GM12801 (cell line): ENCODE measurements around the gene NUP210.

Experiments
- TF ChIP-seq, protein P1 (sequence below): IDR thresholded peaks from one replicate; pipeline ENCODE4 v1.5.1; 2011; ENCODE audit warnings: control low read depth; ENCODE audit not compliant: insufficient read length; ENCODE audit errors: extremely low read depth

Gene NUP210

GRCh38 chr3:13329746-13330145 lies 90.4 kb downstream of the NUP210 start:
- TF ChIP-seq, protein P1, sequence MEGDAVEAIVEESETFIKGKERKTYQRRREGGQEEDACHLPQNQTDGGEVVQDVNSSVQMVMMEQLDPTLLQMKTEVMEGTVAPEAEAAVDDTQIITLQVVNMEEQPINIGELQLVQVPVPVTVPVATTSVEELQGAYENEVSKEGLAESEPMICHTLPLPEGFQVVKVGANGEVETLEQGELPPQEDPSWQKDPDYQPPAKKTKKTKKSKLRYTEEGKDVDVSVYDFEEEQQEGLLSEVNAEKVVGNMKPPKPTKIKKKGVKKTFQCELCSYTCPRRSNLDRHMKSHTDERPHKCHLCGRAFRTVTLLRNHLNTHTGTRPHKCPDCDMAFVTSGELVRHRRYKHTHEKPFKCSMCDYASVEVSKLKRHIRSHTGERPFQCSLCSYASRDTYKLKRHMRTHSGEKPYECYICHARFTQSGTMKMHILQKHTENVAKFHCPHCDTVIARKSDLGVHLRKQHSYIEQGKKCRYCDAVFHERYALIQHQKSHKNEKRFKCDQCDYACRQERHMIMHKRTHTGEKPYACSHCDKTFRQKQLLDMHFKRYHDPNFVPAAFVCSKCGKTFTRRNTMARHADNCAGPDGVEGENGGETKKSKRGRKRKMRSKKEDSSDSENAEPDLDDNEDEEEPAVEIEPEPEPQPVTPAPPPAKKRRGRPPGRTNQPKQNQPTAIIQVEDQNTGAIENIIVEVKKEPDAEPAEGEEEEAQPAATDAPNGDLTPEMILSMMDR, result no peak

GRCh38 chr3:13325892-13326443 lies 94.2 kb downstream of the NUP210 start:
- TF ChIP-seq, protein P1, result no peak

DNA sequence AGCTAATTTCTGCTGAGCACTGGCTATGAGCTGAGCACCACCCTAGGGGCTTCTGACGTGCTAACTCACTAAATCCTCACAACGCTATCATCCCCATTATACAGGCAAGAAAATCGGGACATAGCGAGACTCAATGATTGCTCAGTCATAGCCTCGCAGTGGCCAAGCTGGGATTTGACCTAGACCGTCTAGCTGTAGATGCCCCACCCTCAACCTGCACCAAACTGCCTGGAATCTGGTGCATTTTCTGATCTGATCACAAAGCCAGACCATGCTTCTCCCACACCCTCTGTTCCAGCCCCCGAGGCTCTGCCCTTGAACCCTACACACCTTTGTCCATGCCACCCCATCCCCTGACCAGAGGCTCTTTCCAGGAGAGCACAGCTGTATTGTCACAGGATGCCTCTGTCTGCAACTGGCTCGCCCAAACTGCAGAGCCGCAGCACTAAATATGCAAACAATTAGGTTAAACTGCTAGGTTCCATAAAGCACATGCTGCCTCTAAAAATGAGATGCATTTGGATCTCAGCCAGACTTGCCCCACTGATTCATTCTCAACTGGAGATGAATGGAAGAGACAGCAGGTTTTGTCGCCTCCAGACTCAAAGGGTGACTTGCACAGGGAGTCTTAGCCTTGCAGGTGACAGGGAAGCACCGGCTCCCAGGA lies 95.2 kb downstream of the NUP210 start:
- TF ChIP-seq, protein P1, result no peak

- TF ChIP-seq, protein P1, result no peak
These were observed 96.3 kb downstream of the NUP210 start for GRCh38 chr3:13323822-13324221.

DNA sequence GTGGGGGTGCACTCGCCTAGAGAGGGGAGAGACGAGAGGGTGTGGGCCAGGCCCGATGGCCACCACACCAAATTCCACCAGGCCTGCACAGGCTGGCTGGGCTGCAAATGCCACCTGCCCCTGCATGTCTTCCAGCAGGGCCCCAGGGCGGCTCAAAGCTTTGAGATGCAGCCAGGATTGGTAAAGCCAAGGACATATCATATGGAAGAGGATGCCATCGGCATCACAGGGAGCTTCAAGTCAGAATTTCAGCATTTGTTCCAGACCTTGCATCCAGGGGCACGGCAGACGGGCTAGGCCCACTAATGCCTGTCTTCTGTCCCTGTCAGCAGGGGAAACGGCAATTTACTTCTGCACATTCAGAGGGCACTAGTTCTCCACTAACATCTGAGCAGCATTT lies 97.8 kb downstream of the NUP210 start:
- TF ChIP-seq, protein P1, result no peak

DNA sequence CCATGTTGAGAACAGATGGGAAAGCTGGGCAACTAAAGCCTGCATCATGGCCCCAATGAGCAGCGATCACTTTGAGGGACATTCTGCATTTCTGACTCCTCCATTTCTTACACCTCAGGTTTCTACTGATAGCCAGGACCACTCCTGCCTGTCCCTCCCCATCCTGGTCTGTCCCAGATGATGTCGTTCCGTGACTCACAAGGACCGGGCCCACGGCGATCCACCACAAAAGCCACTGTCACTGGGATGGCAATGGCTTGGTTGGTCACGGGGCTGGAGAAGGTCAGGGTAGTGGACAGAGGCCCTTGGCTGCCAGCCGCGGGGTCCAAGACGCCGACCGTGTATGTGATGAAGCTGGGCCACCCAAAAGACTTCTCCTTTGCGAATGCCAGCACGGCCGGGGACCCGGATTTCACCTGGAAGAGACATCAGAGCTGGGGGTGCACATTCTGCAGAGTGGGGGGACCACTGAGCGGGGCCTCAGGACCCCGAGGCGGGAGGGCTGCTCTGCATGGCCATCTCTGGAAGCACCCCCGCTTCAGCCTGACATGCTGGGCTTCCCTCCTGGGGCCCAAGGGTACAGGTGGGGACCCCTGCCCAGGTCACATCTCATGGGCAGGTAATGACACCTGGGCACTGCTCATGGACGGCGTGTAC lies 100.4 kb downstream of the NUP210 start:
- TF ChIP-seq, protein P1, result no peak

DNA sequence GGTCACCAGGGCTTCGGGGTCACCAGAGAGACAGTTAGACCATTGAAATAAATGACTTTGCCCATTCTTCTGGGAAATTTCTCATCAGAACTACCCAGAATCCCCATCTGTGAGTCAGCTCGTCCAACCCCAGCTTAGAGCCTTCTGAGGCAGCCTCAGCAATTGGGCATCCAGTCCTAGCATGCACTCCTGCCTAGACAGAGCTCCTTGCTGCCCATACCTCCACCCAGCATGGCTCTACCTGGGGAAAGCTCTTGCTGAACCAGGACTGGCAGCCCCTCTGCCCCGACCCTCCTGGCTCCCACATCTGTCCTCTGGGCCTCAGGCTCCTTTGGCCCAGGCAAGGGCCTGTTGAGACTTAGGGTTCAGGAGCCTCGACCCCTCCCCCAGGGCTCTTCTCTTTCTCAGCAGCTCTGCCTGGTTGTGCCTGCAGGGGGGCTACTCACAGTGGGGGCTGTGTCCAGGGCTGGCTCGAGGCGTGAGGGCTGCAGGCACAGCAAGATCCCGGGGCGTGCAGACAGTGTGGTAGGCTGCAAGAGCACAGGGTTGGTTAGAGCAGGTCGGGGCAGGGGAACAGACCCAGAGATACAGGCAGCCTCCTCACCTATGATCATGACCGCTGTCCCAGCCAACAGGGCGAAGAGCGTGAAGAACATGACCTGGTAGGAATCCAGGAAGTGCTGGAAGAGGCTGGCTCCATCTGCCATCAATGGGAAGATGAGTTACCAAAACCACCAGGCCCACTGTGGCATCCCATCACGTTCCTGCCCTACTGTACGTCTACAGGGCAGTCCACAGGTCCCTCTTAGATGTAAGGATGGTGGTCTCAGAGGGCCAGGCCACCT lies 101.3 kb downstream of the NUP210 start:
- TF ChIP-seq, protein P1, result no peak
